K562 (cell line): ENCODE measurements around the gene KIF1A. TPM values are rescaled to one million over a fixed set of nuclear protein-coding genes. Genes with fewer than 3 reads are reported as not detected.
A peak's percentile ranks its signal among the peaks of the same experiment; 100 is the strongest.

Source experiments
- ATAC-seq: fragments of 200-7000 bp; cut with Tn5 transposase; 3 replicates; pipeline ENCODE4 v1.9.1; 2020; ENCODE audit warnings: moderate library complexity
- BruUV-seq: library from RNA; stranded (reverse); fragments of 400-500 nt; replicated peaks from 2 replicates; lab custom pipeline; 2021; lab: Mats Ljungman, UMichigan
- CTCF ChIA-PET: fragments of 300-600 bp; formaldehyde crosslinking; extraction: SDS; loops from one replicate; lab custom pipeline; 2021; ENCODE audit warnings: low intra/inter-chr PET ratio; lab: Yijun Ruan, JAX
- POLR2A ChIA-PET: fragments of 300-600, 350-650 bp; sonication (Branson Sonifier 250); formaldehyde crosslinking; extraction: SDS; loops from one replicate; lab custom pipeline; 2021; ENCODE audit warnings: antibody characterized with exemption, inconsistent platforms; lab: Yijun Ruan, JAX
- DNase-seq, 4 experiments: peaks; one replicate each; pipeline versions ENCODE4 v3.0.0 to v3.0.0-alpha.2; 2011 to 2018; ENCODE audit warnings: low spot score in 3 of 4, mixed read lengths in 3 of 4; ENCODE audit errors: extremely low read depth in 1 of 4
- FAIRE-seq: peaks from 2 replicates; lab custom pipeline; 2011; peaks lifted over from hg19 to GRCh38; lab: Jason Lieb, UNC
- H2AFZ ChIP-seq: 2 replicates; pipeline ENCODE4 v1.6.0; 2011; ENCODE audit warnings: low read depth, low read length, control low read depth, inconsistent platforms
- H3K27ac ChIP-seq: fragments of 200-600 bp; 3 replicates; pipeline ENCODE4 v1.8.0; 2011; ENCODE audit warnings: low read depth, mild to moderate bottlenecking, control low read depth, inconsistent platforms, low read length, moderate library complexity, mixed read lengths; ENCODE audit errors: extremely low read depth
- H3K27me3 ChIP-seq, 2 experiments: fragments of 300-600 bp in 1 of 2; 2 replicates in 1 of 2; 3 replicates in 1 of 2; pipeline versions ENCODE4 v1.6.0 to v1.8.0; 2011; ENCODE audit warnings: inconsistent platforms in 2 of 2, low read length in 2 of 2, mild to moderate bottlenecking in 1 of 2, mixed read lengths in 1 of 2, moderate library complexity in 1 of 2; ENCODE audit not compliant: control insufficient read depth in 2 of 2, insufficient read depth in 2 of 2
- H3K36me3 ChIP-seq: fragments of 300-600 bp; 3 replicates; pipeline ENCODE4 v1.8.0; 2011; ENCODE audit warnings: mild to moderate bottlenecking, low read length, inconsistent platforms; ENCODE audit not compliant: control insufficient read depth, insufficient read depth
- H3K4me1 ChIP-seq, 2 experiments: fragments of 200-600 bp in 1 of 2; replicated peaks in 1 of 2; 2 replicates in 1 of 2; 3 replicates in 1 of 2; pipeline versions ENCODE4 v1.5.1 to v1.8.0; 2011; ENCODE audit warnings: inconsistent platforms in 2 of 2, low read length in 2 of 2, mild to moderate bottlenecking in 1 of 2, mixed read lengths in 1 of 2, moderate library complexity in 1 of 2; ENCODE audit not compliant: control insufficient read depth in 2 of 2, insufficient read depth in 2 of 2
- H3K4me2 ChIP-seq: 2 replicates; pipeline ENCODE4 v1.6.1; 2011; ENCODE audit warnings: low read length, control low read depth, inconsistent platforms, mixed read lengths; ENCODE audit not compliant: insufficient read depth
- H3K4me3 ChIP-seq: fragments of 200-600 bp; sonication (generic), shearing (Covaris generic); 2 replicates; pipeline ENCODE4 v1.5.1; 2016; ENCODE audit warnings: control low read depth, inconsistent platforms
- H3K79me2 ChIP-seq: fragments of 200-600 bp; 3 replicates; pipeline ENCODE4 v1.8.0; 2011; ENCODE audit warnings: low read length, inconsistent platforms; ENCODE audit not compliant: control insufficient read depth, insufficient read depth
- H3K9ac ChIP-seq, 2 experiments: 2 replicates each; pipeline versions ENCODE4 v1.6.0 to v1.6.1; 2011; ENCODE audit warnings: low read depth in 2 of 2, low read length in 2 of 2, control low read depth in 1 of 2, inconsistent platforms in 1 of 2, mild to moderate bottlenecking in 1 of 2, mixed read lengths in 1 of 2; ENCODE audit not compliant: insufficient read depth in 1 of 2
- H3K9me1 ChIP-seq: one replicate; pipeline ENCODE4 v1.6.0; 2011; ENCODE audit warnings: inconsistent platforms, mild to moderate bottlenecking, low read length, moderate library complexity; ENCODE audit not compliant: control insufficient read depth, insufficient read depth
- H3K9me3 ChIP-seq: replicated peaks from 2 replicates; pipeline ENCODE4 v1.5.1; 2011; ENCODE audit warnings: low read depth, low read length, inconsistent platforms; ENCODE audit not compliant: control insufficient read depth, insufficient read depth
- H4K20me1 ChIP-seq: replicated peaks from 2 replicates; pipeline ENCODE4 v1.6.1; 2011; ENCODE audit warnings: low read length, inconsistent platforms, mixed read lengths; ENCODE audit not compliant: control insufficient read depth, insufficient read depth
- BHLHE40 ChIP-seq: IDR thresholded peaks from 2 replicates; pipeline ENCODE4 v1.6.1; 2011; ENCODE audit warnings: low read length, improper control_type of control experiment
- CBX5 ChIP-seq: IDR thresholded peaks from 2 replicates; pipeline ENCODE4 v1.6.1; 2014; ENCODE audit warnings: low read depth, borderline replicate concordance
- MAFK ChIP-seq: IDR thresholded peaks from 2 replicates; pipeline ENCODE4 v1.6.1; 2011; ENCODE audit warnings: low read length, improper control_type of control experiment
- PHTF2 ChIP-seq: fragments of 250-450 bp; sonication (Bioruptor Pico); IDR thresholded peaks from 2 replicates; pipeline ENCODE4 v1.5.0; 2021; ENCODE audit warnings: mild to moderate bottlenecking
- RFX1 ChIP-seq: fragments of 450-650 bp; IDR thresholded peaks from 2 replicates; pipeline ENCODE4 v1.6.1; 2016; ENCODE audit warnings: mild to moderate bottlenecking, moderate library complexity
- SMAD3 ChIP-seq: fragments of 450-650 bp; formaldehyde crosslinking; conservative IDR thresholded peaks from 2 replicates; pipeline ENCODE4 v1.4.0; 2020; ENCODE audit warnings: mild to moderate bottlenecking
- YBX1 ChIP-seq: fragments of 450-650 bp; IDR thresholded peaks from 2 replicates; pipeline ENCODE4 v1.7.1; 2016; ENCODE audit warnings: mild to moderate bottlenecking
- ZNF24 ChIP-seq: fragments of 450-650 bp; IDR thresholded peaks from 2 replicates; pipeline ENCODE4 v1.6.1; 2016
- ZNF408 ChIP-seq: fragments of 250-450 bp; sonication (Bioruptor Pico); IDR thresholded peaks from 2 replicates; pipeline ENCODE4 v1.4.0; 2020; ENCODE audit warnings: low read depth, mild to moderate bottlenecking, moderate library complexity
- WGBS: fragments of 100-300 bp; shearing (Covaris generic); methylation state at CpG from one replicate; pipeline ENCODE4 v1.1.6; 2016; ENCODE audit warnings: low coverage, mixed read lengths; ENCODE audit not compliant: insufficient coverage; ENCODE audit errors: missing lambda C conversion rate; 5-methylcytosine and 5-hydroxymethylcytosine counted together
- in situ Hi-C: fragments of 300-500 bp; cut with MboI; formaldehyde crosslinking; loops from 4 replicates; pipeline ENCODE4 v1.15.0; 2018; ENCODE audit warnings: inconsistent platforms, mixed read lengths
- intact Hi-C: fragments of 100-400 bp; cut with micrococcal nuclease; formaldehyde crosslinking; loops from 2 replicates; pipeline ENCODE4 v1.14.2; 2022
- polyA plus RNA-seq, 8 experiments: library from polyadenylated mRNA; depleted of rRNA in 4 of 8; stranded (reverse) in 5 of 8; unstranded in 3 of 8; fragments of >200 nt; fragmentation: Nextera tagmentation in 2 of 8; fragmentation: Illumina TruSeq in 1 of 8; extraction: Ambion mirVana in 2 of 8; extraction: Trizol in 1 of 8; gene quantifications; 2 replicates each; pipeline versions ENCODE4 v1.2.1 to v1.2.3, GENCODE V29; 2011 to 2014; ENCODE audit warnings: inconsistent platforms in 1 of 8, missing spikeins in 1 of 8
- total RNA-seq, 7 experiments: library from RNA; depleted of rRNA in 6 of 7; stranded (reverse); fragments of >200 nt in 6 of 7; fragmentation: Illumina TruSeq in 2 of 7; extraction: Trizol in 2 of 7; gene quantifications; 2 replicates each; pipeline versions ENCODE4 v1.2.1 to v1.2.3, GENCODE V29; 2011 to 2021; ENCODE audit warnings: low replicate concordance in 1 of 7
- TF ChIP-seq, protein P1 (sequence below): sonication (generic); formaldehyde crosslinking; IDR thresholded peaks from 2 replicates; pipeline ENCODE4 v1.9.0; 2022; ENCODE audit warnings: mild to moderate bottlenecking, missing genetic modification reagents
- TF ChIP-seq, protein P2 (sequence below): fragments of 450-650 bp; formaldehyde crosslinking; IDR thresholded peaks from 2 replicates; pipeline ENCODE4 v1.4.0; 2020; ENCODE audit warnings: mild to moderate bottlenecking, moderate library complexity
- TF ChIP-seq, protein P3 (sequence below): fragments of 250-450 bp; sonication (Bioruptor Pico); IDR thresholded peaks from 2 replicates; pipeline ENCODE4 v1.8.0; 2022; ENCODE audit warnings: moderate library complexity, mild to moderate bottlenecking, inconsistent platforms
- TF ChIP-seq, protein P4 (sequence below): sonication (generic); formaldehyde crosslinking; IDR thresholded peaks from 2 replicates; pipeline ENCODE4 v1.8.1; 2023; ENCODE audit warnings: mild to moderate bottlenecking, missing genetic modification reagents, moderate library complexity
- TF ChIP-seq, protein P5 (sequence below): IDR thresholded peaks from 2 replicates; pipeline ENCODE4 v1.6.1; 2016; ENCODE audit warnings: missing genetic modification characterization, missing compliant biosample characterization

Gene KIF1A
- total and polyA plus RNA-seq, 9 of the 15 experiments (the other 6 are each of a cell fraction or from before 2014, with no cell fraction given): 0.07 to 1.4 (median 0.45) TPM; not detected in 2

DNA sequence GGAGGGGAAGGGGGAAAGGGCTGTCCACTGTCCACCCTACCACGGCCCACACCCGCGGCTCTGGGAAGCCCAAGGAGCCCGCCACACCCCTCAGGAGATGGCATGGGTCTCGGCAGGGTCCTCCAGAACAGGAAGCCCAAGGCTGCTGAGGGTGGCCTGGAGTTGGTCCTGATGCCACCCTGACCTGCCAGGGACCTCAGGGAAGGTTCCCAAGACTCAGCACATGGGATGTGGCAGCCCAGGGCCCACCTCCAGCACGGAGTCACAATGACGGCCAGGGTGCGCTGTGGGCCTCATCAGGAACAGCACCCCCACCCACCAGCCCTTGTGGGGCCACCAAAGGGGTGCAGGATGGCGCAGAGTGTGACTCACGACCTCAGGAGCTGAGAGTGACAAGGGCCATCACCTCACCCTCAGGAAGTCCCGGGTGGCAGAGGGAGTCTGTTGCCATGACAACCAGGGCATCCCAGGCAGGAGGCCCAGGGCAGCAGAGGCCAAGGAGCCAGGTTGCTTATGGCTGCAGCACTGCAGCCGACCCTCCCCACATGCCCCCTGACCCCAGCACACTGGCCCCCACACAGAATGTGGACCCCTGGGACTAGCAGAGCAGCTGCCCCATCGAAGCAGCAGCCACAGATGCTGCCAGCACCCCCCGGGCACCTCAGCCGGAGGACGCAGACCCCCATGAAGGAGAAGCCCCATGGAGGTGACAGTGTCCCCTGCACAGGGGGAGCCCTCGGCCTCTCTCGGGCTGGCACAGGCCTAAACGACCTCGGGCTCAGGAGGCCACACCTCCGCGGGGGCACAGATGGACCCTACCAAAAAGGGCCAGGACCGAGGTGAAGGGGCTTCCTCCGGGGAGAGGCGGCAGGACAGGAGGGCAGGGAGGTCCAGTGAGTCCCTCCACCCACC, 34.3 kb downstream of the KIF1A start:
- ChIA-PET CTCF (no interaction called here), POLR2A (no interaction called here)
- H3K36me3 ChIP-seq: no peaks in the 10 kb centered on the region
- BruUV-seq: no TSS peak
- no peaks in the 10 kb centered on the region for H3K9me3 ChIP-seq
- in situ Hi-C loops: no loop called here
- no peak overlapping the region for H3K4me2 ChIP-seq
- intact Hi-C loops: no loop called here
- FAIRE-seq: no peak
- H3K4me3 ChIP-seq: no peak overlapping the region
- peak in 2 of 4 experiments; percentile 19 to 22 for DNase-seq
- H2AFZ ChIP-seq: no peak overlapping the region
- H3K4me1 ChIP-seq: peaks cover 0 to 17% of the 10 kb centered on the region in 2 experiments; a peak in 1 of 5 replicates
- H3K27ac ChIP-seq: no peak overlapping the region
- H3K9me1 ChIP-seq: no peaks in the 10 kb centered on the region
- 2% methylated on average over 9 of the region's 25 CpGs for WGBS
- no peak overlapping the region for H3K9ac ChIP-seq
- no peaks in the 10 kb centered on the region for H3K79me2 ChIP-seq
- ATAC-seq: 0 out of 3 replicates have a peak, but pooled peaks have one; percentile 44
- peaks cover 0 to 7% of the 10 kb centered on the region in 2 experiments; a peak in 1 of 5 replicates for H3K27me3 ChIP-seq
- H4K20me1 ChIP-seq: no peaks in the 10 kb centered on the region
- TF ChIP-seq ZNF24: no peak
- TF ChIP-seq CBX5: no peak
- TF ChIP-seq, protein P1, sequence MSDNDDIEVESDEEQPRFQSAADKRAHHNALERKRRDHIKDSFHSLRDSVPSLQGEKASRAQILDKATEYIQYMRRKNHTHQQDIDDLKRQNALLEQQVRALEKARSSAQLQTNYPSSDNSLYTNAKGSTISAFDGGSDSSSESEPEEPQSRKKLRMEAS (CRISPR knock-in tag): peak; percentile 27; the same call in 1 of the 2 replicates
- no peak for TF ChIP-seq PHTF2
- TF ChIP-seq SMAD3 (CRISPR knock-in tag): no peak
- no peak for TF ChIP-seq MAFK
- no peak for TF ChIP-seq BHLHE40
- peak; percentile 81 for TF ChIP-seq RFX1
- TF ChIP-seq, protein P2, sequence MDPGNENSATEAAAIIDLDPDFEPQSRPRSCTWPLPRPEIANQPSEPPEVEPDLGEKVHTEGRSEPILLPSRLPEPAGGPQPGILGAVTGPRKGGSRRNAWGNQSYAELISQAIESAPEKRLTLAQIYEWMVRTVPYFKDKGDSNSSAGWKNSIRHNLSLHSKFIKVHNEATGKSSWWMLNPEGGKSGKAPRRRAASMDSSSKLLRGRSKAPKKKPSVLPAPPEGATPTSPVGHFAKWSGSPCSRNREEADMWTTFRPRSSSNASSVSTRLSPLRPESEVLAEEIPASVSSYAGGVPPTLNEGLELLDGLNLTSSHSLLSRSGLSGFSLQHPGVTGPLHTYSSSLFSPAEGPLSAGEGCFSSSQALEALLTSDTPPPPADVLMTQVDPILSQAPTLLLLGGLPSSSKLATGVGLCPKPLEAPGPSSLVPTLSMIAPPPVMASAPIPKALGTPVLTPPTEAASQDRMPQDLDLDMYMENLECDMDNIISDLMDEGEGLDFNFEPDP (CRISPR knock-in tag): no peak
- TF ChIP-seq, protein P3, sequence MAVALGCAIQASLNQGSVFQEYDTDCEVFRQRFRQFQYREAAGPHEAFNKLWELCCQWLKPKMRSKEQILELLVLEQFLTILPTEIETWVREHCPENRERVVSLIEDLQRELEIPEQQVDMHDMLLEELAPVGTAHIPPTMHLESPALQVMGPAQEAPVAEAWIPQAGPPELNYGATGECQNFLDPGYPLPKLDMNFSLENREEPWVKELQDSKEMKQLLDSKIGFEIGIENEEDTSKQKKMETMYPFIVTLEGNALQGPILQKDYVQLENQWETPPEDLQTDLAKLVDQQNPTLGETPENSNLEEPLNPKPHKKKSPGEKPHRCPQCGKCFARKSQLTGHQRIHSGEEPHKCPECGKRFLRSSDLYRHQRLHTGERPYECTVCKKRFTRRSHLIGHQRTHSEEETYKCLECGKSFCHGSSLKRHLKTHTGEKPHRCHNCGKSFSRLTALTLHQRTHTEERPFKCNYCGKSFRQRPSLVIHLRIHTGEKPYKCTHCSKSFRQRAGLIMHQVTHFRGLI: no peak
- TF ChIP-seq ZNF408: no peak
- TF ChIP-seq YBX1: no peak
- TF ChIP-seq, protein P4, sequence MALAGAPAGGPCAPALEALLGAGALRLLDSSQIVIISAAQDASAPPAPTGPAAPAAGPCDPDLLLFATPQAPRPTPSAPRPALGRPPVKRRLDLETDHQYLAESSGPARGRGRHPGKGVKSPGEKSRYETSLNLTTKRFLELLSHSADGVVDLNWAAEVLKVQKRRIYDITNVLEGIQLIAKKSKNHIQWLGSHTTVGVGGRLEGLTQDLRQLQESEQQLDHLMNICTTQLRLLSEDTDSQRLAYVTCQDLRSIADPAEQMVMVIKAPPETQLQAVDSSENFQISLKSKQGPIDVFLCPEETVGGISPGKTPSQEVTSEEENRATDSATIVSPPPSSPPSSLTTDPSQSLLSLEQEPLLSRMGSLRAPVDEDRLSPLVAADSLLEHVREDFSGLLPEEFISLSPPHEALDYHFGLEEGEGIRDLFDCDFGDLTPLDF: no peak
- TF ChIP-seq, protein P5, sequence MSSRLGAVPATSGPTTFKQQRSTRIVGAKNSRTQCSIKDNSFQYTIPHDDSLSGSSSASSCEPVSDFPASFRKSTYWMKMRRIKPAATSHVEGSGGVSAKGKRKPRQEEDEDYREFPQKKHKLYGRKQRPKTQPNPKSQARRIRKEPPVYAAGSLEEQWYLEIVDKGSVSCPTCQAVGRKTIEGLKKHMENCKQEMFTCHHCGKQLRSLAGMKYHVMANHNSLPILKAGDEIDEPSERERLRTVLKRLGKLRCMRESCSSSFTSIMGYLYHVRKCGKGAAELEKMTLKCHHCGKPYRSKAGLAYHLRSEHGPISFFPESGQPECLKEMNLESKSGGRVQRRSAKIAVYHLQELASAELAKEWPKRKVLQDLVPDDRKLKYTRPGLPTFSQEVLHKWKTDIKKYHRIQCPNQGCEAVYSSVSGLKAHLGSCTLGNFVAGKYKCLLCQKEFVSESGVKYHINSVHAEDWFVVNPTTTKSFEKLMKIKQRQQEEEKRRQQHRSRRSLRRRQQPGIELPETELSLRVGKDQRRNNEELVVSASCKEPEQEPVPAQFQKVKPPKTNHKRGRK (tag): no peak
